GM21528 (cell line): Measurements from ENCODE around the gene PDGFC.
"Not testable (repeated sequence)": the region's sequence is repeated elsewhere in the genome, so short reads cannot be mapped to it uniquely, and the experiment has no call there.

Experiments
- ATAC-seq: cut with Tn5 transposase; IDR thresholded peaks from one replicate; pipeline ENCODE4 v1.9.1; 2021; ENCODE audit warnings: mild to moderate bottlenecking, moderate library complexity; ENCODE audit not compliant: unreplicated experiment, low FRiP score

The PDGFC gene

GRCh38 chr4:156915221-156915620 lies 56.4 kb downstream of the PDGFC start:
- ATAC-seq, result no peak

- ATAC-seq, result no peak
Measured at GRCh38 chr4:156913234-156913633, 58.4 kb downstream of the PDGFC start.

GRCh38 chr4:156909010-156909409 lies 62.6 kb downstream of the PDGFC start:
- no peak for ATAC-seq

- no peak for ATAC-seq
Measured at GRCh38 chr4:156906325-156906724, 65.3 kb downstream of the PDGFC start.

GRCh38 chr4:156901871-156902270 lies 69.7 kb downstream of the PDGFC start:
- ATAC-seq, result no peak

- ATAC-seq, result no peak
Measured at GRCh38 chr4:156898373-156899117, 73.1 kb downstream of the PDGFC start.

GRCh38 chr4:156896527-156896926 lies 75.1 kb downstream of the PDGFC start:
- no peak for ATAC-seq

GRCh38 chr4:156894234-156894633 lies 77.4 kb downstream of the PDGFC start:
- no peak for ATAC-seq

- no peak for ATAC-seq
Measured at GRCh38 chr4:156892805-156893204, 78.8 kb downstream of the PDGFC start.

GRCh38 chr4:156889616-156890594 lies 81.7 kb downstream of the PDGFC start:
- ATAC-seq, result no peak

GRCh38 chr4:156888762-156889161 lies 82.8 kb downstream of the PDGFC start:
- no peak for ATAC-seq

GRCh38 chr4:156886481-156886880 lies 85.1 kb downstream of the PDGFC start:
- ATAC-seq, result no peak

- no peak for ATAC-seq
Measured at GRCh38 chr4:156885374-156885773, 86.2 kb downstream of the PDGFC start.

GRCh38 chr4:156884183-156884582 lies 87.4 kb downstream of the PDGFC start:
- ATAC-seq, result no peak

GRCh38 chr4:156875704-156876103 lies 95.9 kb downstream of the PDGFC start:
- no peak for ATAC-seq

- ATAC-seq, result no peak
Measured at GRCh38 chr4:156875055-156875454, 96.5 kb downstream of the PDGFC start.

GRCh38 chr4:156873799-156874198 lies 97.8 kb downstream of the PDGFC start:
- no peak for ATAC-seq

GRCh38 chr4:156870861-156871260 lies 100.7 kb downstream of the PDGFC start:
- ATAC-seq, result no peak

- ATAC-seq, result no peak
Measured at GRCh38 chr4:156870131-156870530, 101.5 kb downstream of the PDGFC start.

GRCh38 chr4:156866088-156866487 lies 105.5 kb downstream of the PDGFC start:
- not testable (repeated sequence) for ATAC-seq

GRCh38 chr4:156865451-156865850 lies 106.1 kb downstream of the PDGFC start:
- no peak for ATAC-seq
